Erythroblast (primary cell): ENCODE results near the gene MTF2.

Experiments used
- DNase-seq, 2 experiments: peaks; one replicate each; lab custom pipeline; 2025; lab: John Stamatoyannopoulos, UW
- GATA1 ChIP-seq: IDR thresholded peaks from 2 replicates; pipeline ENCODE4 v1.6.1; 2011; ENCODE audit warnings: low read depth, mild to moderate bottlenecking, control low read depth, low read length, moderate library complexity
- POLR2A ChIP-seq: IDR thresholded peaks from 2 replicates; pipeline ENCODE4 v1.6.1; 2011; ENCODE audit warnings: mild to moderate bottlenecking, low read length

MTF2 gene

GRCh38 chr1:93177991-93178390 lies 98.9 kb downstream of the MTF2 start:
- DNase-seq, result peak; percentile 7 to 26
- TF ChIP-seq POLR2A, result no peak
- TF ChIP-seq GATA1, result no peak

- TF ChIP-seq POLR2A, result no peak
- DNase-seq, result no peak
These were observed 99.3 kb downstream of the MTF2 start for GRCh38 chr1:93178418-93178817.

GRCh38 chr1:93179886-93180722 lies 101.0 kb downstream of the MTF2 start, which contains the start of gene TMED5:
TSS of gene TMED5 (minus strand) at chr1:93180413. CDS start at chr1:93180242, 171 bp downstream.
- TF ChIP-seq POLR2A, result peak; percentile 95
- TF ChIP-seq GATA1, result no peak
- DNase-seq, result peak; percentile 97 to 99

- peak; percentile 86 to 87 for DNase-seq
- TF ChIP-seq GATA1 (no peak), POLR2A (peak; percentile 72)
These were observed 101.9 kb downstream of the MTF2 start, which contains the start of gene CCDC18 for GRCh38 chr1:93180723-93181613. TSS of gene CCDC18 (plus strand) at chr1:93180724. CDS start at chr1:93183362, 2,638 bp downstream.

GRCh38 chr1:93186667-93187066 lies 107.6 kb downstream of the MTF2 start:
- DNase-seq, result no peak
- TF ChIP-seq GATA1 (no peak), POLR2A (no peak)
